HUES6 (cell line): ENCODE results near the gene PAX8.
A peak's percentile ranks its signal among the peaks of the same experiment; 100 is the strongest.
"Not testable (repeated sequence)": the region's sequence is repeated elsewhere in the genome, so short reads cannot be mapped to it uniquely, and the experiment has no call there.

ENCODE experiments used
- H3K27ac ChIP-seq: 2 replicates; pipeline ENCODE4 v1.7.0; 2013; ENCODE audit warnings: low read depth, mild to moderate bottlenecking, low read length, inconsistent platforms
- H3K27me3 ChIP-seq: 2 replicates; pipeline ENCODE4 v1.6.1; 2013; ENCODE audit warnings: low read length; ENCODE audit not compliant: control insufficient read depth, insufficient read depth
- H3K36me3 ChIP-seq: 2 replicates; pipeline ENCODE4 v1.6.1; 2013; ENCODE audit warnings: low read length; ENCODE audit not compliant: control insufficient read depth, insufficient read depth
- H3K4me1 ChIP-seq: 2 replicates; pipeline ENCODE4 v1.6.1; 2013; ENCODE audit warnings: low read length; ENCODE audit not compliant: control insufficient read depth, insufficient read depth
- H3K4me3 ChIP-seq: 2 replicates; pipeline ENCODE4 v1.5.1; 2013; ENCODE audit warnings: low read depth, low read length
- H3K9ac ChIP-seq: one replicate; pipeline ENCODE4 v1.6.1; 2013; ENCODE audit warnings: mild to moderate bottlenecking, low read length
- H3K9me3 ChIP-seq: 2 replicates; pipeline ENCODE4 v1.6.1; 2013; ENCODE audit warnings: low read depth, low read length; ENCODE audit not compliant: control insufficient read depth, insufficient read depth

The PAX8 gene

GRCh38 chr2:113288674-113289149 lies 10.0 kb upstream of the PAX8 start:
- peaks cover 81% of the 10 kb centered on the region for H3K27me3 ChIP-seq
- H3K27ac ChIP-seq, result not testable (repeated sequence)

GRCh38 chr2:113288117-113288673 lies 9.5 kb upstream of the PAX8 start:
- not testable (repeated sequence) for H3K36me3 ChIP-seq, H3K9ac ChIP-seq, H3K27ac ChIP-seq, H3K4me1 ChIP-seq, H3K9me3 ChIP-seq, H3K4me3 ChIP-seq
- H3K27me3 ChIP-seq, result peaks cover 81% of the 10 kb centered on the region

More at GRCh38 chr2:113288674-113289149, 10.0 kb upstream of the PAX8 start:
- H3K4me1 ChIP-seq, H3K9me3 ChIP-seq, H3K4me3 ChIP-seq, H3K36me3 ChIP-seq, H3K9ac ChIP-seq: not testable (repeated sequence)

- H3K27me3 ChIP-seq, result peaks cover 81% of the 10 kb centered on the region
- H3K27ac ChIP-seq, result no peak overlapping the region
These were observed 7.1 kb upstream of the PAX8 start for GRCh38 chr2:113285816-113286215.

GRCh38 chr2:113284999-113285398 lies 6.3 kb upstream of the PAX8 start:
- H3K27ac ChIP-seq, H3K36me3 ChIP-seq, H3K4me1 ChIP-seq, H3K4me3 ChIP-seq, H3K9me3 ChIP-seq, H3K9ac ChIP-seq: not testable (repeated sequence)
- peaks cover 81% of the 10 kb centered on the region for H3K27me3 ChIP-seq

More at GRCh38 chr2:113285816-113286215, 7.1 kb upstream of the PAX8 start:
- Histone ChIP-seq H3K4me3 (no peak overlapping the region), H3K9me3 (no peaks in the 10 kb centered on the region), H3K9ac (no peak overlapping the region), H3K36me3 (no peaks in the 10 kb centered on the region), H3K4me1 (peaks cover 7% of the 10 kb centered on the region; the same call in 1 of the 2 replicates)

GRCh38 chr2:113284476-113284875 lies 5.8 kb upstream of the PAX8 start:
- H3K4me1 ChIP-seq, result peaks cover 7% of the 10 kb centered on the region; the same call in 1 of the 2 replicates
- H3K27ac ChIP-seq, result no peak overlapping the region
- no peaks in the 10 kb centered on the region for H3K9me3 ChIP-seq
- no peak overlapping the region for H3K4me3 ChIP-seq
- no peak overlapping the region for H3K9ac ChIP-seq
- no peaks in the 10 kb centered on the region for H3K36me3 ChIP-seq
- peaks cover 81% of the 10 kb centered on the region for H3K27me3 ChIP-seq

GRCh38 chr2:113283704-113284284 lies 5.1 kb upstream of the PAX8 start:
- peaks cover 81% of the 10 kb centered on the region for H3K27me3 ChIP-seq
- H3K4me3 ChIP-seq, result no peak overlapping the region
- H3K27ac ChIP-seq, result no peak overlapping the region
- H3K4me1 ChIP-seq, result peaks cover 7% of the 10 kb centered on the region; the same call in 1 of the 2 replicates
- no peaks in the 10 kb centered on the region for H3K36me3 ChIP-seq
- no peak overlapping the region for H3K9ac ChIP-seq
- H3K9me3 ChIP-seq, result no peaks in the 10 kb centered on the region

GRCh38 chr2:113282747-113283533 lies 4.2 kb upstream of the PAX8 start:
- H3K4me3 ChIP-seq, result no peak overlapping the region
- peaks cover 13% of the 10 kb centered on the region for H3K4me1 ChIP-seq
- H3K36me3 ChIP-seq, result no peaks in the 10 kb centered on the region
- H3K9me3 ChIP-seq, result no peaks in the 10 kb centered on the region
- H3K9ac ChIP-seq, result no peak overlapping the region
- H3K27me3 ChIP-seq, result peaks cover 83% of the 10 kb centered on the region
- H3K27ac ChIP-seq, result no peak overlapping the region

GRCh38 chr2:113281910-113282746 lies 3.4 kb upstream of the PAX8 start:
- Histone ChIP-seq H3K9me3 (no peaks in the 10 kb centered on the region), H3K36me3 (no peaks in the 10 kb centered on the region), H3K4me1 (peaks cover 13% of the 10 kb centered on the region), H3K27ac (no peak overlapping the region), H3K9ac (no peak overlapping the region), H3K27me3 (peaks cover 83% of the 10 kb centered on the region), H3K4me3 (no peak overlapping the region)

- H3K4me1 ChIP-seq, result peaks cover 15% of the 10 kb centered on the region
- no peaks in the 10 kb centered on the region for H3K36me3 ChIP-seq
- H3K9me3 ChIP-seq, result no peaks in the 10 kb centered on the region
- no peak overlapping the region for H3K9ac ChIP-seq
- peaks cover 100% of the 10 kb centered on the region for H3K27me3 ChIP-seq
- peak overlapping the region; percentile 63 for H3K4me3 ChIP-seq
- no peak overlapping the region for H3K27ac ChIP-seq
These were observed 514 bp downstream of the PAX8 start for GRCh38 chr2:113278073-113278741.

GRCh38 chr2:113277474-113278072 lies 1.1 kb downstream of the PAX8 start:
- H3K27me3 ChIP-seq, result peaks cover 100% of the 10 kb centered on the region
- H3K9me3 ChIP-seq, result no peaks in the 10 kb centered on the region
- H3K4me3 ChIP-seq, result peak overlapping the region; percentile 63
- H3K36me3 ChIP-seq, result no peaks in the 10 kb centered on the region
- no peak overlapping the region for H3K27ac ChIP-seq
- H3K9ac ChIP-seq, result no peak overlapping the region
- H3K4me1 ChIP-seq, result peaks cover 15% of the 10 kb centered on the region
